Osteoblast (primary cell): ENCODE results near the gene HOXD13. TPM values are rescaled to one million over a fixed set of nuclear protein-coding genes. Genes with fewer than 3 reads are reported as not detected.

Experiments used
- DNase-seq: peaks from one replicate; pipeline ENCODE4 v3.0.0; 2011; ENCODE audit warnings: low spot score, mixed read lengths; ENCODE audit not compliant: insufficient read length; ENCODE audit errors: missing footprints
- H2AFZ ChIP-seq: 2 replicates; pipeline ENCODE4 v1.6.0; 2011; ENCODE audit warnings: mild to moderate bottlenecking, low read length
- H3K27ac ChIP-seq: 2 replicates; pipeline ENCODE4 v1.5.1; 2011; ENCODE audit warnings: mild to moderate bottlenecking, low read depth, low read length, moderate library complexity
- H3K27me3 ChIP-seq: 2 replicates; pipeline ENCODE4 v1.6.0; 2012; ENCODE audit warnings: mild to moderate bottlenecking, control low read depth, inconsistent platforms, low read length, moderate library complexity; ENCODE audit not compliant: insufficient read depth
- H3K36me3 ChIP-seq: 2 replicates; pipeline ENCODE4 v1.5.1; 2011; ENCODE audit warnings: mild to moderate bottlenecking, low read length, control low read depth, moderate library complexity; ENCODE audit not compliant: insufficient read depth
- H3K4me1 ChIP-seq: 2 replicates; pipeline ENCODE4 v1.5.1; 2011; ENCODE audit warnings: mild to moderate bottlenecking, low read length, control low read depth, moderate library complexity; ENCODE audit not compliant: insufficient read depth
- H3K4me2 ChIP-seq: 2 replicates; pipeline ENCODE4 v1.6.0; 2011; ENCODE audit warnings: mild to moderate bottlenecking, low read length; ENCODE audit not compliant: insufficient read depth
- H3K4me3 ChIP-seq: fragments of 200-600 bp; sonication (generic); 3 replicates; pipeline ENCODE4 v1.5.1; 2012; ENCODE audit warnings: mild to moderate bottlenecking, low read length, inconsistent platforms; ENCODE audit not compliant: insufficient read depth
- H3K79me2 ChIP-seq: 2 replicates; pipeline ENCODE4 v1.6.0; 2012; ENCODE audit warnings: mild to moderate bottlenecking, low read length, control low read depth, inconsistent platforms; ENCODE audit not compliant: insufficient read depth
- H3K9me3 ChIP-seq: 2 replicates; pipeline ENCODE4 v1.5.1; 2011; ENCODE audit warnings: low read depth, low read length, control low read depth
- H4K20me1 ChIP-seq: 2 replicates; pipeline ENCODE4 v1.6.0; 2012; ENCODE audit warnings: mild to moderate bottlenecking, low read length, control low read depth; ENCODE audit not compliant: insufficient read depth
- total RNA-seq: library from RNA; depleted of rRNA; stranded (reverse); fragments of >200 nt; gene quantifications from 2 replicates; pipeline ENCODE4 v1.2.3, GENCODE V29; 2012
- TF ChIP-seq, protein P1 (sequence below): IDR thresholded peaks from 2 replicates; pipeline ENCODE4 v1.5.1; 2011; ENCODE audit warnings: mild to moderate bottlenecking, low read depth, low read length, moderate library complexity; ENCODE audit errors: extremely low read depth

Gene HOXD13
- total RNA-seq, 1 donor, result not detected

DNA sequence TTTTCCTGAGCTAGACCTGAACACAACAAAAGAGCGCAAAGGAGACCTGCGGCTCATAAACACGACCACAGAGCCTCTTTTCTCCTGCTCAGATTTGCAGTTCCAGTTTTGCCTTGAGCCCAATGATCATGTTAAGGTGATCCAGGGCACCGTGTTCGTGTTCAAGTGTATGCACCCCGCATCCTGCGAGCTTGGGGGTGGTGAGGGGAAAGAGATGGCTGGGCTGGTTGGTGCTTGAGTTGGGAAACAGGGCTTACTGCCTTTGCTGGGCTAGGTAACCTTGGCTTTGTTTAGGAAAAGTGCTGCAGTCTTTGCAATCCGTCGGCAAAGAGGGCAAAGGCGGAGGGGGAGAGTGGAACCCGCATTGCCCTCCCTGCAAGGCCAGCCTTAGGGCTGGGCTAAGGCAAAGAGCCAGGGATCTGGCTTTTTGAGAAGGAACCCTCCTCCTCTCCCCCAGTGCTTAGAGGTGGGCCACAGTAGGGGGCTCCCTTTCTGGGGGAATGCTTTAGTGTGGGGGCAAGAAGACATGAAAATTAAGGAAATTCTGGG lies 25.4 kb downstream of the HOXD13 start:
- no peak overlapping the region for H2AFZ ChIP-seq
- TF ChIP-seq, protein P1, sequence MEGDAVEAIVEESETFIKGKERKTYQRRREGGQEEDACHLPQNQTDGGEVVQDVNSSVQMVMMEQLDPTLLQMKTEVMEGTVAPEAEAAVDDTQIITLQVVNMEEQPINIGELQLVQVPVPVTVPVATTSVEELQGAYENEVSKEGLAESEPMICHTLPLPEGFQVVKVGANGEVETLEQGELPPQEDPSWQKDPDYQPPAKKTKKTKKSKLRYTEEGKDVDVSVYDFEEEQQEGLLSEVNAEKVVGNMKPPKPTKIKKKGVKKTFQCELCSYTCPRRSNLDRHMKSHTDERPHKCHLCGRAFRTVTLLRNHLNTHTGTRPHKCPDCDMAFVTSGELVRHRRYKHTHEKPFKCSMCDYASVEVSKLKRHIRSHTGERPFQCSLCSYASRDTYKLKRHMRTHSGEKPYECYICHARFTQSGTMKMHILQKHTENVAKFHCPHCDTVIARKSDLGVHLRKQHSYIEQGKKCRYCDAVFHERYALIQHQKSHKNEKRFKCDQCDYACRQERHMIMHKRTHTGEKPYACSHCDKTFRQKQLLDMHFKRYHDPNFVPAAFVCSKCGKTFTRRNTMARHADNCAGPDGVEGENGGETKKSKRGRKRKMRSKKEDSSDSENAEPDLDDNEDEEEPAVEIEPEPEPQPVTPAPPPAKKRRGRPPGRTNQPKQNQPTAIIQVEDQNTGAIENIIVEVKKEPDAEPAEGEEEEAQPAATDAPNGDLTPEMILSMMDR, result no peak
- peak overlapping the region; percentile 58 for H3K4me2 ChIP-seq
- no peaks in the 10 kb centered on the region for H4K20me1 ChIP-seq
- no peaks in the 10 kb centered on the region for H3K36me3 ChIP-seq
- H3K27me3 ChIP-seq, result peaks cover 99% of the 10 kb centered on the region
- DNase-seq, result no peak
- H3K4me1 ChIP-seq, result peaks cover 6% of the 10 kb centered on the region
- H3K9me3 ChIP-seq, result no peaks in the 10 kb centered on the region
- H3K4me3 ChIP-seq, result no peak overlapping the region
- H3K79me2 ChIP-seq, result no peaks in the 10 kb centered on the region
- H3K27ac ChIP-seq, result no peak overlapping the region

GRCh38 chr2:176118601-176119339 lies 26.2 kb downstream of the HOXD13 start:
- Histone ChIP-seq H3K4me2 (no peak overlapping the region), H3K79me2 (no peaks in the 10 kb centered on the region), H3K9me3 (no peaks in the 10 kb centered on the region), H2AFZ (no peak overlapping the region), H3K27ac (no peak overlapping the region), H4K20me1 (no peaks in the 10 kb centered on the region), H3K36me3 (no peaks in the 10 kb centered on the region), H3K27me3 (peaks cover 98% of the 10 kb centered on the region), H3K4me1 (peaks cover 6% of the 10 kb centered on the region), H3K4me3 (no peak overlapping the region)
- TF ChIP-seq, protein P1, result peak; percentile 51
- DNase-seq, result peak; percentile 74

DNA sequence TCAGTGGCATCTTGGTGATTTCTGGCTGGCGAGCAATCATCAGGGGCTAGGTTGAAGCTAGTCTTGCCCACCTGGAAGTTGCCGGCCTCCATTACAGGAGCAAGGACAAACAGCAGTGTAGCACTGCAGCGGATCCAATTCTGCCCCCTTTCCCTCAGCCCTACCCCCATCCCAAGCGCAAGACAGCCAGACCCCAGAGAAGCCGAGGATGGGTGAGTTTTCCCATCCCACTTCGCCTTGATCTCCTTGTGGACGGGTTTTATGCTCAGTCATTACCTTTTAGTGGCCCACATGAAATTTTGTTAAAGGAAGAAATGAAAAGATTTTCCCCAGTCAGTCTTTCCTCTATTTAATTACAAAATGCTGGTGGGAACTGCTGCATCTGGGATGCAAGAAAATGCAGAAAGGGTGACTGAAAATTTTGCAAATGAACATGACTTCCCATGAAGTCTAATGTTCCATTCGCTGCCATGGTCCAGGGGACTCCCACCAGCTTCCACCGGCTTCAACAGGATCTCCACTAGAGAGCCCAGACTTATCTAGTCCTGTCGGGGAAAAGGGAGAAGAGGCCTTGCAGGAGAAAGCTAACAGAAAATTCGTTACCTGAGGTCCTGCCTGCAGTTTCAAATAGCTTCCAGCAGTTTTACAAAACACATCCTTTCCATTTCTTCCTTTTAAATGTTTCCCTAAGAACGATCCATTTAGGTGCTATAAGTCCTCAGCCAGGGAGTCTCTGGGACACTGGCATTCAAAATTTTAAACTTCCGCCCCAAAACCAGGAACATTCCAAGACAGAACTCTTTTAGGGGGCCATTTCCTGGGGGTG lies 28.1 kb downstream of the HOXD13 start:
- no peak overlapping the region for H3K4me2 ChIP-seq
- peaks cover 87% of the 10 kb centered on the region for H3K27me3 ChIP-seq

More for the DNA sequence above, 28.1 kb downstream of the HOXD13 start:
- no peak overlapping the region for H2AFZ ChIP-seq
- no peaks in the 10 kb centered on the region for H3K79me2 ChIP-seq
- no peak overlapping the region for H3K4me3 ChIP-seq
- H3K36me3 ChIP-seq, result no peaks in the 10 kb centered on the region
- TF ChIP-seq, protein P1, result peak; percentile 5
- no peak overlapping the region for H3K27ac ChIP-seq
- peaks cover 6% of the 10 kb centered on the region for H3K4me1 ChIP-seq
- no peaks in the 10 kb centered on the region for H3K9me3 ChIP-seq
- H4K20me1 ChIP-seq, result no peaks in the 10 kb centered on the region
- DNase-seq, result peak; percentile 58
